Jurkat, Clone E6-1 (cell line): ENCODE measurements around the gene LGALS9B.
"Not testable (repeated sequence)": the region's sequence is repeated elsewhere in the genome, so short reads cannot be mapped to it uniquely, and the experiment has no call there.

Experiments used
- DNase-seq: peaks from one replicate; pipeline ENCODE4 v3.0.0-alpha.2; 2011; ENCODE audit warnings: low read depth, low spot score
- H3K4me3 ChIP-seq: 2 replicates; pipeline ENCODE4 v1.5.1; 2011; ENCODE audit warnings: mild to moderate bottlenecking, low read length, control low read depth, moderate library complexity

The LGALS9B gene

GRCh38 chr17:20433382-20433781, 34.0 kb downstream of the LGALS9B start:
- not testable (repeated sequence) for DNase-seq, H3K4me3 ChIP-seq

DNA sequence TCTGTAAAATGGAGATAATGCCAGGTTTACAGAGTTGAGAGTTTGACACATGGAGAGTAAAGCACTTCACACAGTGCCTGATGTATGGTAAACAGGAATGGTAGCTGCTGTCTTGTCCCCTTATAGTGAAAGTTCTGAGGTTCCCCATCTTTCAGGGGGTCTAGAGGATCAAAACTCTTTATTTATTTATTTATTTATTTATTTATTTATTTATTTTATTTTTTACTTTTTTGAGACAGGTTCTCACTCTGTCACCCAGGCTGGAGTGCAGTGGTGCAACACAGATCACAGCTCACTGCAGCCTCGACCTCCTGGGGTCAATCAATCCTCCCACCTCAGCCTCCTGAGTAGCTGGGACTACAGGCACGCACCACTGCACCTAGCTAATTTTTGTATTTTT, 40.1 kb downstream of the LGALS9B start:
- not testable (repeated sequence) for DNase-seq, H3K4me3 ChIP-seq

- H3K4me3 ChIP-seq, DNase-seq: not testable (repeated sequence)
Observed at GRCh38 chr17:20422826-20423225, 44.5 kb downstream of the LGALS9B start.

GRCh38 chr17:20418838-20419237, 48.5 kb downstream of the LGALS9B start:
- DNase-seq: not testable (repeated sequence)

GRCh38 chr17:20417492-20418080, 49.8 kb downstream of the LGALS9B start:
- not testable (repeated sequence) for H3K4me3 ChIP-seq, DNase-seq

More at GRCh38 chr17:20418838-20419237, 48.5 kb downstream of the LGALS9B start:
- H3K4me3 ChIP-seq: not testable (repeated sequence)

DNA sequence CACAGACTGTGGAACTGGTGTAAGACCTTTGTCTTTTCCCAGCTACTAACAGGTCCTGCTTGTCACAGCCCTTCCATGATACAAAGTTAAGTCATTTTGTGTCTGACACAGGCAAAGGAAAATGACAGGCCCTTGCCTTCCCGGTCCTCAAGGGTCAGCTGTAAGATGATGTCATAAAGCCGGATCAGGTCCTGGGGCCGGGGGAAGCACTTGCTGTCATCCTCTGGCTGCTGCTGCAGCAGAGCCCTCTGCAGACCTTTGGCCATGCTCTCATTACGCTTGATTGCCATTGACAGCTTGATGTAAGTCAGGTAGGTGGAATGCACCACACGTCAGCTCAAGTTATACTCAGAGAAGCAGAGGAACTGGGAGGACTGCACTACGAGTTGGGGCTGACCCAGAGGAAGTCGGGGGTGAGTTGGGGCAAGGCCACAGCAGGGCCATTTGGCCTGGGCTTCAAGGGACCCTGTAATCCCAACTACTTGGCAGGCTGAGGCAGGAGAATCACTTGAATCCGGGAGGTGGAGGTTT, 50.9 kb downstream of the LGALS9B start:
- not testable (repeated sequence) for DNase-seq, H3K4me3 ChIP-seq

DNA sequence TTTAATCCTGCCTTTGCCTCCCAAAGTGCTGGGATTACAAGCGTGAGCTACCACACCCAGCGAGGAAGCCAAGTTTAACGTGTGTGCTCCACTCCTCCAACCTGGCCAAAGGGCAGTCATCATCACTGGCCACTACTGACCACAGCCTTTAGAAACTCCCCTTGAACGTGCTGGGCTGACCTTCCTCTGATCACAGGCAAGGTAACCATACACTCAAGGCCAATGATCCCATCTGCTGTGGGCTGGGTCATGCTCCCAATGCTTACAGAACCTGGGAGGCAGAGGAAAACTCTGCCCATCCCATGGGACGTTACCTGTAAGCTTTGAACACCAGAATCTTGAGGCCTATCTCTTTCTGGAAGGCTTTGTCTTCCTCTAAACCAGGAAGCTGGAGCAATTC, 51.9 kb downstream of the LGALS9B start:
- H3K4me3 ChIP-seq, DNase-seq: not testable (repeated sequence)

GRCh38 chr17:20401306-20402022, 65.9 kb downstream of the LGALS9B start:
- not testable (repeated sequence) for H3K4me3 ChIP-seq, DNase-seq

DNA sequence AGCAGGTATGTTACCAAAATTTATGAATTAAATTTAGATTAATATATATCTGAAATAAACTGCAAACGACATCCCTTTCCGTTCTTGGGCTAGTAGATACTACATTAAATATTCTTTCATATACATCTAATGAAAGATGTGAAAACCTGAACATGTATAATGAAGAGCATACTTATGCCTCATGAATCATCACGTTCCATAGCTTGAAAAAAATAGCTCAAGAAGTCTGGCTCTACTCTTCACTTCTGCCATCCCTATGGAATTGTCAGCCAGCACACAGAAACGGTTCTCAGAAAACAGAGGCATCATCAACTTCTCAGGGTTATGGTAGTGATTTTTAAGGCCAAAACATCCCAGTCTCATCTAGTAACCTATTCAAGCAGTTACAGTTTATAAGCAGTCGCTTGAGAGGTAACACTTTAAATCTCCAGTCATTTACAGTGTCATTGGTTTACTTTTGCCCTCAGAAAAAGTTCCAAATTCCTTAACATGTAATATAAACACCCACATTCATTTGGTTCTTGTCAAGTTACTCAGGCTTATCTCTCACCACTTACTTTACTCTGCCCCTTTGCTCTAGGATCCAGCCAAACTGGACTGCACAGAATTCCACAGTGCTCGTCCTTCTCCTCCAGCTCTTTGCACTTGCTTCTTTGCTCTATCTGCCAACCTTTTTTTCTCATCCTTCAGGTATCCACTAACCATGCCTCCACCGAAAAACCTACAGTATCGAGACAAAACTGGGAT, 66.6 kb downstream of the LGALS9B start:
- not testable (repeated sequence) for DNase-seq, H3K4me3 ChIP-seq
